Left lung (tissue), 10 donors: ENCODE data around the gene KIF16B. TPM values are rescaled to one million over a fixed set of nuclear protein-coding genes. Genes with fewer than 3 reads are reported as not detected.
A peak's percentile ranks its signal among the peaks of the same experiment; 100 is the strongest.

Experiments used
- ATAC-seq: fragments of 200-7000 bp; cut with Tn5 transposase; one replicate; pipeline ENCODE4 v1.9.1; 2020; ENCODE audit warnings: moderate library complexity
- DNase-seq, 4 donors: peaks; one replicate each; pipeline ENCODE4 v3.0.0-alpha.2; 2013 to 2020
- H3K27ac ChIP-seq, 2 donors: fragments of 200-600 bp; sonication (generic) in 1 of 2; one replicate each; pipeline versions ENCODE4 v1.5.0 to v1.8.0; 2020 to 2021
- H3K27me3 ChIP-seq, 2 donors: fragments of 200-600 bp; sonication (generic) in 1 of 2; one replicate each; pipeline versions ENCODE4 v1.5.0 to v1.8.0; 2020 to 2021
- H3K36me3 ChIP-seq, 2 donors: fragments of 200-600 bp; sonication (generic) in 1 of 2; one replicate each; pipeline versions ENCODE4 v1.5.0 to v1.8.0; 2020 to 2021
- H3K4me1 ChIP-seq, 2 donors: fragments of 200-600 bp; one replicate each; pipeline ENCODE4 v1.8.0; 2021
- H3K4me3 ChIP-seq, 2 donors: fragments of 200-600 bp; sonication (generic) in 1 of 2; one replicate each; pipeline versions ENCODE4 v1.5.0 to v1.8.0; 2020 to 2021; ENCODE audit warnings: mild to moderate bottlenecking in 1 of 2
- H3K9me3 ChIP-seq, 2 donors: fragments of 200-600 bp; sonication (generic) in 1 of 2; one replicate each; pipeline versions ENCODE4 v1.5.0 to v1.8.0; 2020 to 2021
- CTCF ChIP-seq, 2 donors: fragments of 200-600 bp; sonication (generic) in 1 of 2; IDR thresholded peaks; one replicate each; pipeline versions ENCODE4 v1.5.0 to v1.8.0; 2021; ENCODE audit warnings: antibody characterized with exemption in 2 of 2
- intact Hi-C, 2 donors: fragments of 100-400 bp; cut with DNase I; formaldehyde crosslinking; loops; one replicate each; pipeline versions ENCODE4 v1.11.2 to v1.14.2; 2022
- polyA plus RNA-seq, 6 donors: library from polyadenylated mRNA; unstranded; fragments of 120-200 nt; gene quantifications; one replicate each; pipeline ENCODE4 v1.2.1, GENCODE V29; 2013; ENCODE audit not compliant: insufficient read length in 6 of 6
- total RNA-seq, 2 donors: library from RNA; stranded (reverse); fragmentation: NEBNext Ultra II Directional; extraction: Animal tissue kit (Norgen Biotek cat#: 25700); gene quantifications; one replicate each; pipeline ENCODE4 v1.2.1, GENCODE V29; 2021
- donor health status: DM: no; HTN: yes; CAD: no.
- donor health status: DM: no; HTN: no; CAD: no.

KIF16B gene
- total and polyA plus RNA-seq, 8 donors = 9.1 to 23.8 (median 12.8) TPM

DNA sequence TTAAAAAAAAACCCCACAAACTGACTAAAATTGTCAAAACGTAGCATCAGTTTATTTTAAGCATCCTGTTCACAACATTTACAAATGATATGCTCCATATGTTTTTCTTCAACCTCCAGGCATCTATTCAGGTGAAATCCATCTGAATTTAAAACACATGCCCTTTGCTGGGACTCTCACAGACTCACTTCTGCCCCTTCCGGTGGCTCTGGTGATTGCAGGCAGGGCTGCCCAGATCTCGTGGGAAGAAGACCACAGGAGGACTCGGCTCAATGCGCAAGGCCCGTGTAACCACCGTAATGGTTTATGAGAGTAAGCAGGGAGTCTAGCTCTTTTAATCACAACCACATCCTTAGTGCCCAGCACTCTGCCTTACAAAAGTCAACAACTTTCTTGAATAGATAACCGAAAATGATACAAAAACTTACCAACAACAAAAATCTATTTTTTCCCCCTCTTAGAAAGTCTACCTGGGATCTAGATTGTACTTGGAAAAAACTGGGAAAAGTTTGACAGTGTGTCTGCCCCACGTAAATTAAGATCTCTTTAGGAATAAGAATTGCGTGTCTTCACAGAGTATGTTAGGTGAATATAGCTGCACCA lies 139.1 kb downstream of the KIF16B start:
- intact Hi-C loops = no loop called here
- peak; percentile 40 to 50 for TF ChIP-seq CTCF (IDR thresholded peaks at IDR 0.05)

GRCh38 chr20:16433293-16433580 lies 140.0 kb downstream of the KIF16B start:
- H3K4me1 ChIP-seq = no peaks in the 10 kb centered on the region
- no peaks in the 10 kb centered on the region for H3K9me3 ChIP-seq
- ATAC-seq = no peak
- intact Hi-C loops = no loop called here
- TF ChIP-seq CTCF (IDR thresholded peaks at IDR 0.05) = no peak
- H3K27ac ChIP-seq = no peak overlapping the region
- no peaks in the 10 kb centered on the region for H3K27me3 ChIP-seq
- H3K36me3 ChIP-seq = peaks cover 0 to 12% of the 10 kb centered on the region in 2 donors
- no peak for DNase-seq
- no peak overlapping the region for H3K4me3 ChIP-seq

More for the DNA sequence above, 139.1 kb downstream of the KIF16B start:
- no peaks in the 10 kb centered on the region for H3K27me3 ChIP-seq
- peak; percentile 54 for ATAC-seq
- peaks cover 0 to 5% of the 10 kb centered on the region in 2 donors for H3K36me3 ChIP-seq
- DNase-seq = peak in 3 of 4 donors; percentile 34 to 60 (median 39)
- H3K9me3 ChIP-seq = no peaks in the 10 kb centered on the region
- H3K27ac ChIP-seq = no peak overlapping the region
- H3K4me1 ChIP-seq = no peaks in the 10 kb centered on the region
- H3K4me3 ChIP-seq = no peak overlapping the region

DNA sequence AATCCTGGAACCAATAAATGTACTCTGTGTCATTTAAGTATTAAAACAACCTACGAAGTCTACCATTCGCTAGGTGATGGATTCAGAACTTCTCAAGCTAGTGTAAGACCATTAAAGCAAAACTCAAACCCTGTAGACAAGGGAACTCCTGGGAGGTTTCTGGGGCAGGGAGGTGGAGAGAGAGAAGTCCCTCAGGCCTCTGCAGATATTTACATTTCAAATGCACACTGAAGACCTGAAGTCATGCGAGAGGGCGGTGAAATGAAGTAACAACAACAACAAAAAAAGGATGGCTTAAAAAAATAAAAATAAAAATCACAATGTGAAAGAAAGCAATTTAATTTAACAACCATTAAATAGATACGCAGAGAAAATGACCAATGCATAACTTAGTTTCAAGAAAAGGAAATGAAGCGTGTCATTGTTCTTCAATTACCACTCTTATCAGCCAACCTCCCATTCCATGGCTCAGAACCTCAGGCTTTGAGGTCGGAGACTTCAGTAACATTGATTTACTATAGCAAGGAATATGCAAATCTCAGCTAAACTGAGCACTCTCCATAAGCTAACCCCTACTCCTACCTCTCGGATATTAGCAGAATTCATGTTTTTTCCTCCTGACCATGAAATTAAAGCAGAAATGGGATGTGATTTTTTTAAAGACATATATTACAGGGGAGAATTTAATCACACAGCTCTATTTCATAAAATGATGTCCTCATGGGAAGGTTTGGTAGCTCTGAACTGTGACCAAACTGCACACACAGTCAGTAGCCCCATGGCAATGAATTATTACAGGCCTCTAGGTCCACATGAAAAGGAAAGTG lies 140.6 kb downstream of the KIF16B start:
- no peak for TF ChIP-seq CTCF (IDR thresholded peaks at IDR 0.05)
- Histone ChIP-seq H3K4me1 (no peaks in the 10 kb centered on the region), H3K36me3 (peaks cover 0 to 15% of the 10 kb centered on the region in 2 donors), H3K27ac (no peak overlapping the region), H3K9me3 (no peaks in the 10 kb centered on the region), H3K27me3 (no peaks in the 10 kb centered on the region), H3K4me3 (no peak overlapping the region)
- intact Hi-C loops = no loop called here
- no peak for DNase-seq
- ATAC-seq = no peak

DNA sequence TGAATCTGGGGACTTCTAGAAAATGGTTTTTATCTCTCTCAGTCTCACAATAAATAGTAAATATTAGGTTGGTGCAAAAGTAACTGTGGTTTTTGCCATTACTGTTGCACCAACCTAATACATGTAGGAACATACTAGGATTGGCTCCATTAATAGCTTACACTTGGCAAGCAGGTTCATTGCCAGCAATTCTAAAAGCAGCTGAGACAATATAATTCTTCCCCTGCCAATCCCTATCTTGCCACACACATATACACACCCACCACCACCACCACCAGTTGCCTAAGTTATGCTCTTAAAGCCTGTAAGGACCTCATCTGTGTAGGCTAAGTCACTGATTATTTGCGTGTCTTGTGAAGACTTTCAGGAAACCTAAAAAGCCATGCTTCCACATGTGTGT lies 145.1 kb downstream of the KIF16B start:
- TF ChIP-seq CTCF (IDR thresholded peaks at IDR 0.05) = no peak
- DNase-seq (no peak), ATAC-seq (no peak)
- Histone ChIP-seq H3K36me3 (peaks cover 0 to 58% of the 10 kb centered on the region in 2 donors), H3K27me3 (no peaks in the 10 kb centered on the region), H3K4me1 (no peaks in the 10 kb centered on the region), H3K27ac (no peak overlapping the region), H3K4me3 (no peak overlapping the region), H3K9me3 (peaks cover 0 to 3% of the 10 kb centered on the region in 2 donors)
- intact Hi-C loops = no loop called here

GRCh38 chr20:16427571-16427970 lies 145.7 kb downstream of the KIF16B start:
- TF ChIP-seq CTCF (IDR thresholded peaks at IDR 0.05) = no peak
- intact Hi-C loops = no loop called here
- DNase-seq (no peak), ATAC-seq (no peak)
- Histone ChIP-seq H3K27ac (no peak overlapping the region), H3K27me3 (no peaks in the 10 kb centered on the region), H3K36me3 (peaks cover 0 to 58% of the 10 kb centered on the region in 2 donors), H3K9me3 (peaks cover 0 to 3% of the 10 kb centered on the region in 2 donors), H3K4me1 (no peaks in the 10 kb centered on the region), H3K4me3 (no peak overlapping the region)
